PC-3 (cell line): ENCODE results near the gene C11orf98.

ENCODE experiments used
- CTCF ChIP-seq: fragments of 300-600 bp; sonication (generic); conservative IDR thresholded peaks from 2 replicates; pipeline ENCODE4 v1.5.1; 2017; ENCODE audit warnings: antibody characterized with exemption, low read depth, mild to moderate bottlenecking, low read length
- EZH2 ChIP-seq: fragments of 300-600 bp; sonication (generic); IDR thresholded peaks from one replicate; pipeline ENCODE4 v1.6.1; 2017; ENCODE audit warnings: antibody characterized with exemption, mild to moderate bottlenecking, low read length; ENCODE audit not compliant: unreplicated experiment
- EZH2phosphoT487 ChIP-seq: fragments of 300-600 bp; sonication (generic); IDR thresholded peaks from 2 replicates; pipeline ENCODE4 v1.6.1; 2018; ENCODE audit warnings: mild to moderate bottlenecking, antibody characterized with exemption, low read length, borderline replicate concordance

- no peak for TF ChIP-seq EZH2
- no peak for TF ChIP-seq CTCF
- TF ChIP-seq EZH2phosphoT487: no peak
These were observed 1.4 kb upstream of the C11orf98 start for GRCh38 chr11:62666259-62666926.
